ENCODE measurements around the gene ADGRF3. TPM values are rescaled to one million over a fixed set of nuclear protein-coding genes. Genes with fewer than 3 reads are reported as not detected.
"Not testable (repeated sequence)": the region's sequence is repeated elsewhere in the genome, so short reads cannot be mapped to it uniquely, and the experiment has no call there.

ADGRF3 gene
- total RNA-seq, 1 donor from 2014 or later = 2.3 TPM

DNA sequence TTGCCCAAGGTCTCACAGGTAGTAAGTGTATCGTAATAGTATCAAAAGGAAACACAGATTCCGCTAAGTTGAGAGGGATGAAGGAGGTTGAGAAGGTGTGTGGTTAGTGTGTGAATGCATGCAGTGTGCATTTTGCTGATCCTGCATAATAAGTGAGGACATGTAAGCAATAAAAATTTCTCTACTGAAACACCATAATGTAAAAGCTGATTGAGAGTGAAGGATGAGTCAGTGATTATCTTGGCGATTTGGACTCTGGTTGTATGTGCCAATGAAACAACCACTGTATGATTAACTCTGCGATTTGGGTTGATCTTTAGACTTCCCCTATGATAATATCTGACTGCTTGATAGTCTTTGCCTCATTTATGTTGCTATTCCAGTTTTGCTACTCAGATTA, 16.7 kb upstream of the ADGRF3 start:
- Mint-ChIP-seq H3K27me3 (ENCODE audit: insufficient read depth) (no peaks in the 10 kb centered on the region), H3K9me3 (no peaks in the 10 kb centered on the region), H3K27ac (no peak overlapping the region), H3K4me1 (ENCODE audit: low read depth) (peaks cover 28% of the 10 kb centered on the region), H3K4me3 (no peak overlapping the region), H3K36me3 (ENCODE audit: low read depth) (peaks cover 16% of the 10 kb centered on the region)
- no peak for DNase-seq (ENCODE audit: low spot score)
- intact Hi-C loops (cut with micrococcal nuclease) = no loop called here

- intact Hi-C loops (cut with micrococcal nuclease) = no loop called here
- no peaks in the 10 kb centered on the region for H3K27me3 Mint-ChIP-seq (ENCODE audit: insufficient read depth)
- no peaks in the 10 kb centered on the region for H3K9me3 Mint-ChIP-seq
- peaks cover 52% of the 10 kb centered on the region for H3K4me1 Mint-ChIP-seq (ENCODE audit: low read depth)
- H3K4me3 Mint-ChIP-seq = no peak overlapping the region
- H3K36me3 Mint-ChIP-seq (ENCODE audit: low read depth) = peaks cover 19% of the 10 kb centered on the region
- no peak for DNase-seq (ENCODE audit: low spot score)
- H3K27ac Mint-ChIP-seq = no peak overlapping the region
These were observed 13.4 kb upstream of the ADGRF3 start for GRCh38 chr2:26359886-26360473.

DNA sequence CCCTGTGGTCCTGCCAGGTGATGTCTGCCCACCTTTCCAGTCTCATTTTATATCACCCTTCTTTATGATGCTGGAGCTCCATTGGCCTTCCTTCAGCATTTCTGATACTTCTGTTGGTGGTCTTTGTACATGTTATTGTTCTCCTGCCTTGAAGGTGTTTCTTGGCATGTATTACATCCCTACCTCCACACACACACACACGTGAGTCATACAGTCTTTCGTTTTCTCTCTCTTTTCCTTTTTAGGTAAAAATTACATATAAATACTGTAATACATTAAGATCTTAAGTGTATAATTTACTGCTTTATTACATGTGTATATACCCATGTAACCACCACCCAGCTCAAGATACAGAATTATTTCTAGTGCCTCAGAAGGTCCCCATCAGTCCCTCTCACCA, 10.2 kb upstream of the ADGRF3 start:
- Mint-ChIP-seq H3K9me3 (no peaks in the 10 kb centered on the region), H3K27me3 (ENCODE audit: insufficient read depth) (no peaks in the 10 kb centered on the region), H3K4me1 (ENCODE audit: low read depth) (peaks cover 55% of the 10 kb centered on the region), H3K4me3 (no peak overlapping the region), H3K27ac (no peak overlapping the region), H3K36me3 (ENCODE audit: low read depth) (peaks cover 31% of the 10 kb centered on the region)
- no peak for DNase-seq (ENCODE audit: low spot score)
- intact Hi-C loops (cut with micrococcal nuclease) = no loop called here

DNA sequence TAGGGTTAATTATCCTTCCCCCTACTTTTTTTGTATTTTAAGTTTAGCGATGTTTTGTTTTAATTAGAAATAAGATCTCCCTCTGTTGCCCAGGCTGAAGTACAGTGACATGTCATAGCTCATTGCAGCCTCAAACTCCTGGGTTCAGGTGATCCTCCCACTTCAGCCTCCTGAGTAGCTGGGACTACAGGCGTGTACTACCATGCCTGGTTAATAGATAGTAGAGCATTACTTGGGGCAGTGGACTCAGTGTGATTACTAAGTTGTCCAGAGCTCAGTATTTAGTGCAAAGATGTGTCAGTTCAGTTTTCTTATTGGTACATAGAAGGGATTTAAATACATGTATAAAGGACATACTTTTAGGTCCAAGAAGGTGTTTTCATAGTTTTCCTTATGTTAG, 9.5 kb upstream of the ADGRF3 start:
- no peak overlapping the region for H3K27ac Mint-ChIP-seq
- H3K4me3 Mint-ChIP-seq = no peak overlapping the region
- H3K4me1 Mint-ChIP-seq (ENCODE audit: low read depth) = peaks cover 62% of the 10 kb centered on the region
- intact Hi-C loops (cut with micrococcal nuclease) = no loop called here
- H3K36me3 Mint-ChIP-seq (ENCODE audit: low read depth) = peaks cover 35% of the 10 kb centered on the region
- DNase-seq (ENCODE audit: low spot score) = no peak
- H3K9me3 Mint-ChIP-seq = no peaks in the 10 kb centered on the region
- no peaks in the 10 kb centered on the region for H3K27me3 Mint-ChIP-seq (ENCODE audit: insufficient read depth)

DNA sequence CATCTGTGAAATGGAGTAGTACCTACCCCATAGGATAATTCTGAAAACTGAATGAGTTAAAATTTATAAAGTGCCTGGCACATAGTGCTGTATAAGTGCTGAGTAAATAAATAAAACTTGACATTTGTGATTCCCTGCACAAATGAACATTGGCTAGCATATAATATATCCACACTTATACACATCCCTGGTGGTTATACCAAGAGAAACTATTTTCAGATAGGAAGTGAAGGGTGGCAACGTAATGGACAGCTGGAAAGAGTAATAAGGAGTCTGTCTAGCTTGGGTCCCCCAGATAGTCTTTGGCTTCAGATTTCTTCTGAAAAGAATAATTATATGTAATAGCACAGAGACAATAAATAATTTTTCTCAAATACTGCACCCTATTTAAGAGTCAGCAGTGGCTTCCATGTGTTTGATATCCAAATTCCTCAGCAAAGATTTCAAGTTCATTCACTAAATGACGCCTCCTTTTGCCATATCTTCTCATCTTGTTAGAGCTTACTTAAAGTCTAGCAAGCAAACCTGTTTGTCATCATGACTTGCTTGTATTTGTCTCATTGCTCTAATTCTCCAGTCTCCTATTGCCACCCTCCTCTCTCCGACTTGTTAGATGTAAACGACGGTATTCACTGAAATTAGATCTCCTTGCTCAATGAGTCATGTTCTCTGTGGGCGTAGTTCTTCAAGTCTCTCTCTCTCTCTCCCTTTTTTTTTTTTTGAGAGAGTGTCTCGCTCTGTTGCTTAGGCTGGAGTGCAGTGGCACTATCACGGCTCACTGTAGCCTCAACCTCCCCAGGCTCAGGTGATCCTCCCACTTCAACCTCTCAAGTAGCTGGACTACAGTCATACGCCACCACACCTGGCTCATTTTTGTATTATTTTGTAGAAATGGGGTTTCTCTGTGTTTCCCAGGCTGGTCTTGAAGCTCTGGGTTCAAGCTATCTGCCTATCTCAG, 8.7 kb upstream of the ADGRF3 start:
- Mint-ChIP-seq H3K36me3 (ENCODE audit: low read depth) (peaks cover 37% of the 10 kb centered on the region), H3K27ac (peak overlapping the region; percentile 1), H3K4me3 (no peak overlapping the region), H3K9me3 (no peaks in the 10 kb centered on the region), H3K27me3 (ENCODE audit: insufficient read depth) (no peaks in the 10 kb centered on the region), H3K4me1 (ENCODE audit: low read depth) (peaks cover 69% of the 10 kb centered on the region)
- no peak for DNase-seq (ENCODE audit: low spot score)
- intact Hi-C loops (cut with micrococcal nuclease) = loop anchor here (1.0 kb wide), 1 partner anchor 8 kb away; no protein-coding TSS in a partner anchor

- Mint-ChIP-seq H3K4me1 (ENCODE audit: low read depth) (peaks cover 62% of the 10 kb centered on the region), H3K36me3 (ENCODE audit: low read depth) (peaks cover 33% of the 10 kb centered on the region)
- H3K27me3 Mint-ChIP-seq (ENCODE audit: insufficient read depth); intact Hi-C loops (cut with micrococcal nuclease); DNase-seq (ENCODE audit: low spot score); H3K4me3 Mint-ChIP-seq; H3K9me3 Mint-ChIP-seq; H3K27ac Mint-ChIP-seq: not testable (repeated sequence)
These were observed 7.9 kb upstream of the ADGRF3 start for GRCh38 chr2:26354469-26354868.

DNA sequence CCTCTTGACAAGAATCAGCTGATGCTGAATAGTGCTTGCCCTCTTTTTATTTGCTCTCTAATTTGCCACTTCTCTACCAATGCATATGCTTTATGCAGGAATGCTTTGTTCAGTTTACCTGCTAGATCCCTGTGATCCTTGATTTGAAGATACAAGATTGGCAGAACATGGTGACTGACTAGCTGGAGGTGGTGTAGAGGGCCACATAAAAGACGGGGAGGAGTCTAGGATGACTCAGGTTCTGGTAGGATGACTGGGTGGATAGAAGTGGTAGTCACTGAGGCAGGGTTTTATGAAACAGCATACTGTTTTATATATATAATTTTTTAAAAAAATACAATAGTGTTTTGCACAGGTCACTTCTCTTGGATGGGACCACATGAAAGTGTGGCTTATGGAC, 6.3 kb upstream of the ADGRF3 start:
- peaks cover 58% of the 10 kb centered on the region for H3K4me1 Mint-ChIP-seq (ENCODE audit: low read depth)
- no peaks in the 10 kb centered on the region for H3K27me3 Mint-ChIP-seq (ENCODE audit: insufficient read depth)
- H3K27ac Mint-ChIP-seq = no peak overlapping the region
- no peak overlapping the region for H3K4me3 Mint-ChIP-seq
- no peaks in the 10 kb centered on the region for H3K9me3 Mint-ChIP-seq
- intact Hi-C loops (cut with micrococcal nuclease) = no loop called here
- peaks cover 32% of the 10 kb centered on the region for H3K36me3 Mint-ChIP-seq (ENCODE audit: low read depth)
- DNase-seq (ENCODE audit: low spot score) = no peak

DNA sequence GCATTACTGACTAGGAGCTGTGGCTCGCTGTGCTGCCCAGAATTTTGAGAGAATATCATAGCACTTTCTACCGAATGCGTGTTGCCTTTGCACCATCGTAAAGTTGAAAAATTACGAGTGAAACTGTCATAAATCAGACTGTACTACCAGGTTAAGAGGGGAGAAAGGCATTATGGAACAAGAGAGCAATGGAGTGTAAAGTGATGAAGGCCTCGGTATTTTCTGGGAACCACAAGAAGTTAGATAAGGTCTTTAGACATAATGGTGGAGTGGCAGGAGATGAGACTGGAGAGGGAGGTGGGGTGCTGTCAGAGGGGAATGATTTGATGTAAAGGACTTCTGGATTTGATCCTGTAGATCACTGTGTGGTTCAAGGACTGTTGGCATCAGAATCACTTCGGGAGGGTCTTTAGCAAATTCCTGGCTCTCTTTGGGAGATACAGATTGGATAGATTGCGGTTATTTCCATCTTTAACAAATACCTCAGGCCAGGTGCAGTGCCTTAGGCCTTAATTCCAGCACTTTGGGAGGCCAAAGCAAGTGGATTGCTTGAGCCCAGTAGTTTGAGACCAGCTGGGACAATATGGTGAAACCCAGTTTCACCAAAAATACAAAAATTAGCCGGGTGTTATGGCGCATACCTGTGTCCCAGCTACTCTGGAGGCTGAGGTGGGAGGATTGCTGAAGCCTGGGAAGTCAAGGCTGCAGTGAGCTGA, 4.9 kb upstream of the ADGRF3 start:
- DNase-seq (ENCODE audit: low spot score) = no peak
- H3K4me3 Mint-ChIP-seq = no peak overlapping the region
- H3K27ac Mint-ChIP-seq = no peak overlapping the region
- H3K36me3 Mint-ChIP-seq (ENCODE audit: low read depth) = peaks cover 28% of the 10 kb centered on the region
- intact Hi-C loops (cut with micrococcal nuclease) = no loop called here
- H3K4me1 Mint-ChIP-seq (ENCODE audit: low read depth) = peaks cover 54% of the 10 kb centered on the region
- H3K27me3 Mint-ChIP-seq (ENCODE audit: insufficient read depth) = no peaks in the 10 kb centered on the region
- H3K9me3 Mint-ChIP-seq = no peaks in the 10 kb centered on the region

- DNase-seq (ENCODE audit: low spot score) = no peak
- intact Hi-C loops (cut with micrococcal nuclease) = loop anchor here (5.0 kb wide), 5 partner anchors 438 to 1307 kb away; partner anchors contain the start of genes ASXL2, CENPA, EFR3B and MPV17
- H3K27me3 Mint-ChIP-seq (ENCODE audit: insufficient read depth) = no peaks in the 10 kb centered on the region
- H3K36me3 Mint-ChIP-seq (ENCODE audit: low read depth) = peaks cover 24% of the 10 kb centered on the region
- H3K9me3 Mint-ChIP-seq = no peaks in the 10 kb centered on the region
- H3K4me1 Mint-ChIP-seq (ENCODE audit: low read depth) = peaks cover 47% of the 10 kb centered on the region
- H3K4me3 Mint-ChIP-seq = no peak overlapping the region
- no peak overlapping the region for H3K27ac Mint-ChIP-seq
These were observed 3.1 kb upstream of the ADGRF3 start for GRCh38 chr2:26349690-26350089.

GRCh38 chr2:26347286-26347865, 787 bp upstream of the ADGRF3 start:
- intact Hi-C loops (cut with micrococcal nuclease) = loop anchor here (1.0 to 5.0 kb wide), 8 partner anchors 8 to 1305 kb away; partner anchors contain the start of genes ASXL2, CENPA, EFR3B and MPV17
- no peaks in the 10 kb centered on the region for H3K27me3 Mint-ChIP-seq (ENCODE audit: insufficient read depth)
- peak overlapping the region; percentile 98 for H3K27ac Mint-ChIP-seq
- no peak for DNase-seq (ENCODE audit: low spot score)
- peaks cover 19% of the 10 kb centered on the region for H3K36me3 Mint-ChIP-seq (ENCODE audit: low read depth)
- H3K4me1 Mint-ChIP-seq (ENCODE audit: low read depth) = peaks cover 48% of the 10 kb centered on the region
- no peaks in the 10 kb centered on the region for H3K9me3 Mint-ChIP-seq
- H3K4me3 Mint-ChIP-seq = peak overlapping the region; percentile 99

DNA sequence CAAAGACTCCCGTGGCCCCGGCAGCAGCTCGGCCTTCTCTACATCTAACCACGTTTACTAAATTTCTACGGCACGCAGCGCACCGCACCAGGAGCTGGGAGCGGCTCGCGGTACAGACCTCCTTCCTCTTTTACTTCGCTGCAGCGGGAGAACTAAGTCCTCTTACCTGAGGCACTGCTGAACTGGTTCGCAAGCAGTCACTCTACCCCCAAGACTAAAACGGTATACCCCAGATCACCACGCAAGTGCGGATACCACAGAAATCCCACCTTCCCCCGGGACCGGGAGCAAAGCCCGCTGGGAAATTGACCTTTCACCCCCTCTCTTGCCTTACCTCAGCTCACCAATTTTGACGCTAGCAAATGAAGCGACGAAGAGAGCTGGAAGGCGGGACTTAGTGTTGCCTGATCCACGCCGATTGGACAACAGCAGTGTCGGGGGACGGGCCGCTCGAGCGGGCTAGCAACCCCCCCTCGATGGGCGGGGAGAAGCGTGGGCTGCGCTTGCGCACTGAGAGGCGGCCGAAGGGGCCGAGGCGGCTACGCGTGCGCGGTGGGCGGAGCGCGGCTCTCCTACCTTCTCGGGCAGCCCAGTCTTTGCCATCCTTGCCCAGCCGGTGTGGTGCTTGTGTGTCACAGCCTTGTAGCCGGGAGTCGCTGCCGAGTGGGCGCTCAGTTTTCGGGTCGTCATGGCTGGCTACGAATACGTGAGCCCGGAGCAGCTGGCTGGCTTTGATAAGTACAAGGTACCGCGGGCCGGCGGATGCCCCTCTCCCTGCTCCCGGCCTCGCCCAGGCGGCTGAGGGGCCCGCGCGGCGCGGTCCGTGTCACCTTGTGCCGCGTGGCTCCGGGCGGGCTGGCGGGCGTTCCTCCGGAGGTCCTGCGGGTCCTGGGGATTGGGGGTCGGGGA, 790 bp downstream of the ADGRF3 start, which contains the start of gene SELENOI:
Gene SELENOI, plus strand, starts transcription at position 599 of the 909 bp plus-strand sequence. Its CDS starts 90 bp downstream, at position 689.
- Mint-ChIP-seq H3K9me3 (no peaks in the 10 kb centered on the region), H3K27me3 (ENCODE audit: insufficient read depth) (no peaks in the 10 kb centered on the region), H3K4me3 (peak within 1 kb of the TSS; percentile 99), H3K27ac (peak within 1 kb of the TSS; percentile 98), H3K4me1 (ENCODE audit: low read depth) (peaks cover 33% of the 10 kb centered on the region), H3K36me3 (ENCODE audit: low read depth) (peaks cover 12% of the 10 kb centered on the region)
- peak; percentile 100 for DNase-seq (ENCODE audit: low spot score)
- intact Hi-C loops (cut with micrococcal nuclease) = loop anchor here (1.0 to 5.0 kb wide), 11 partner anchors 15 to 1303 kb away; partner anchors contain the start of genes AGBL5, ASXL2, CENPA and EFR3B

DNA sequence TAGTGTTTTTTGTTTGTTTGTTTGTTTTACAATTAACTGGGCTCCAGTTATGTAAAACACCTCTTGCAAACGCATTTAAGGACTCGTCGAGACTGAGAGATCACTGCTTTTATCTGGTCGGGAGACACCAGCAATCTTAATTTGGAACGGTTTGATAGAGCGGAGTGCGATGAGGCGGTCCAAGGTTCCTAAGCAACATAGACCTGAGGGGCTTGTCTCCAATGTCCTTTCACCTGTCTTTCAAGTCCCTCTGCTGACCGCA, 1.4 kb downstream of the ADGRF3 start:
- peak overlapping the region; percentile 98 for H3K27ac Mint-ChIP-seq
- H3K27me3 Mint-ChIP-seq (ENCODE audit: insufficient read depth) = no peaks in the 10 kb centered on the region
- H3K4me1 Mint-ChIP-seq (ENCODE audit: low read depth) = peaks cover 31% of the 10 kb centered on the region
- no peak for DNase-seq (ENCODE audit: low spot score)
- intact Hi-C loops (cut with micrococcal nuclease) = loop anchor here (1.0 to 5.0 kb wide), 8 partner anchors 14 to 1303 kb away; partner anchors contain the start of genes AGBL5, ASXL2, CENPA and EFR3B
- H3K36me3 Mint-ChIP-seq (ENCODE audit: low read depth) = peaks cover 10% of the 10 kb centered on the region
- H3K4me3 Mint-ChIP-seq = peak overlapping the region; percentile 99
- H3K9me3 Mint-ChIP-seq = no peaks in the 10 kb centered on the region

Measured in activated T-helper 1 cell treated with anti-CD3 and anti-CD28 coated beads, Interleukin-12 subunit alpha, Interleukin-12 subunit beta, Interleukin-2, Interleukin-4 antibody, amounts not matched to agents 30 ng/mL and 10 ng/mL and 1 ng/mL, durations not matched to agents 14 hours and 24 hours and 36 hours (primary cell).